Astrocyte (in vitro differentiated cells and primary cell): ENCODE measurements around the gene LAMA4. TPM values are rescaled to one million over a fixed set of nuclear protein-coding genes. Genes with fewer than 3 reads are reported as not detected.

Source experiments
- total RNA-seq: library from RNA; stranded (reverse); gene quantifications from 2 replicates; pipeline ENCODE4 v1.2.1, GENCODE V29; 2021

Gene LAMA4
- total RNA-seq, 1 donor from 2014 or later, result 2.0 TPM

Other genes with a start within 250 kb of the LAMA4 start
- gene CCN6, start 200.5 kb downstream of the LAMA4 start, total RNA-seq, result not detected in 2 replicates
- gene TUBE1, start 167.1 kb downstream of the LAMA4 start, total RNA-seq, result 17.7 and 19.9 TPM in 2 replicates
- 31.8 and 34.8 TPM in 2 replicates for gene FAM229B, start 167.0 kb downstream of the LAMA4 start, total RNA-seq
- 0.30 TPM in 1 of 2 replicates, not detected in the other for gene RFPL4B, start 92.8 kb upstream of the LAMA4 start, total RNA-seq